Lower leg skin (tissue), 4 donors: Measurements from ENCODE around the gene OGDH. TPM values are rescaled to one million over a fixed set of nuclear protein-coding genes. Genes with fewer than 3 reads are reported as not detected.
A peak's percentile ranks its signal among the peaks of the same experiment; 100 is the strongest.

Source experiments
- DNase-seq, 2 donors: peaks; one replicate each; pipeline ENCODE4 v3.0.0-alpha.2; 2019; ENCODE audit warnings: low spot score in 2 of 2
- H3K4me3 ChIP-seq: fragments of 200-600 bp; sonication (generic); 2 replicates; pipeline ENCODE4 v1.5.1; 2017; ENCODE audit warnings: mild to moderate bottlenecking, low read depth; ENCODE audit not compliant: poor library complexity, severe bottlenecking
- POLR2A ChIP-seq, 2 donors: fragments of 450-650 bp; IDR thresholded peaks; one replicate each; pipeline ENCODE4 v1.6.1; 2016 to 2017; ENCODE audit warnings: antibody characterized with exemption in 2 of 2, mild to moderate bottlenecking in 1 of 2, moderate library complexity in 1 of 2
- WGBS, 2 donors: methylation state at CpG; one replicate each; pipeline ENCODE4 v1.1.5; 2018; 5-methylcytosine and 5-hydroxymethylcytosine counted together
- intact Hi-C: fragments of 100-400 bp; cut with DNase I; formaldehyde crosslinking; loops from one replicate; pipeline ENCODE4 v1.15.0; 2023; ENCODE audit warnings: low total_unique reads
- total RNA-seq, 4 donors: library from RNA; depleted of rRNA; stranded (reverse); fragments of >200 nt; gene quantifications; one replicate each; pipeline ENCODE4 v1.1.0, GENCODE V29; 2016
- TF ChIP-seq, protein P1 (sequence below), 3 donors: fragments of 450-650 bp; IDR thresholded peaks; one replicate each; pipeline ENCODE4 v1.5.1; 2016; ENCODE audit warnings: antibody characterized with exemption in 3 of 3, mild to moderate bottlenecking in 3 of 3, moderate library complexity in 2 of 3

The OGDH gene
- total RNA-seq, 4 donors from 2014 or later: 106 to 152 (median 126) TPM

DNA sequence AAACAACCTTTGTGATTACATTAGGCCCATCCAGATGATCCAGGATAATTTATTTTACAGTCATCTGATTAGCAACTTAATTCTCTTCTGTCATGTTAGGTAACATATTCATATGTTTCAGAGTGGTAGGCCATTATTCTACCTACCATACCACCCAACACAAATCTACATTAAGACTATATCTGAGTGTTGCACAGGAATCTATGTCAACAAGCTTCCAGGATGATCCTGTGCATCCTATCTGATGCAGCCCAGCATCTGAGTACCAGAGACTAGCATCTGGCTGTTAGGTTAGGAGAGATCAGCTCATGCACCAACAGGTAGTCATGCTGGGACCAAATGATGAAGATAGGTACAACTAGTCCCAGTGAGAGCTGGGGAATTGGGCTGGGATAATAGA lies 31.4 kb upstream of the OGDH start:
- intact Hi-C loops: no loop called here
- no peak overlapping the region for H3K4me3 ChIP-seq
- no peak for DNase-seq
- TF ChIP-seq, protein P1, sequence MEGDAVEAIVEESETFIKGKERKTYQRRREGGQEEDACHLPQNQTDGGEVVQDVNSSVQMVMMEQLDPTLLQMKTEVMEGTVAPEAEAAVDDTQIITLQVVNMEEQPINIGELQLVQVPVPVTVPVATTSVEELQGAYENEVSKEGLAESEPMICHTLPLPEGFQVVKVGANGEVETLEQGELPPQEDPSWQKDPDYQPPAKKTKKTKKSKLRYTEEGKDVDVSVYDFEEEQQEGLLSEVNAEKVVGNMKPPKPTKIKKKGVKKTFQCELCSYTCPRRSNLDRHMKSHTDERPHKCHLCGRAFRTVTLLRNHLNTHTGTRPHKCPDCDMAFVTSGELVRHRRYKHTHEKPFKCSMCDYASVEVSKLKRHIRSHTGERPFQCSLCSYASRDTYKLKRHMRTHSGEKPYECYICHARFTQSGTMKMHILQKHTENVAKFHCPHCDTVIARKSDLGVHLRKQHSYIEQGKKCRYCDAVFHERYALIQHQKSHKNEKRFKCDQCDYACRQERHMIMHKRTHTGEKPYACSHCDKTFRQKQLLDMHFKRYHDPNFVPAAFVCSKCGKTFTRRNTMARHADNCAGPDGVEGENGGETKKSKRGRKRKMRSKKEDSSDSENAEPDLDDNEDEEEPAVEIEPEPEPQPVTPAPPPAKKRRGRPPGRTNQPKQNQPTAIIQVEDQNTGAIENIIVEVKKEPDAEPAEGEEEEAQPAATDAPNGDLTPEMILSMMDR (IDR thresholded peaks at IDR 0.05): no peak
- no peak for TF ChIP-seq POLR2A (IDR thresholded peaks at IDR 0.05)

- intact Hi-C loops: no loop called here
- H3K4me3 ChIP-seq: no peak overlapping the region
- TF ChIP-seq POLR2A (IDR thresholded peaks at IDR 0.05): no peak
- TF ChIP-seq, protein P1 (IDR thresholded peaks at IDR 0.05): no peak
- no peak for DNase-seq
- WGBS, 2 donors: 70 to 77% methylated on average over 2 of the region's 2 CpGs
Observed at GRCh38 chr7:44576228-44576627, 30.2 kb upstream of the OGDH start.

DNA sequence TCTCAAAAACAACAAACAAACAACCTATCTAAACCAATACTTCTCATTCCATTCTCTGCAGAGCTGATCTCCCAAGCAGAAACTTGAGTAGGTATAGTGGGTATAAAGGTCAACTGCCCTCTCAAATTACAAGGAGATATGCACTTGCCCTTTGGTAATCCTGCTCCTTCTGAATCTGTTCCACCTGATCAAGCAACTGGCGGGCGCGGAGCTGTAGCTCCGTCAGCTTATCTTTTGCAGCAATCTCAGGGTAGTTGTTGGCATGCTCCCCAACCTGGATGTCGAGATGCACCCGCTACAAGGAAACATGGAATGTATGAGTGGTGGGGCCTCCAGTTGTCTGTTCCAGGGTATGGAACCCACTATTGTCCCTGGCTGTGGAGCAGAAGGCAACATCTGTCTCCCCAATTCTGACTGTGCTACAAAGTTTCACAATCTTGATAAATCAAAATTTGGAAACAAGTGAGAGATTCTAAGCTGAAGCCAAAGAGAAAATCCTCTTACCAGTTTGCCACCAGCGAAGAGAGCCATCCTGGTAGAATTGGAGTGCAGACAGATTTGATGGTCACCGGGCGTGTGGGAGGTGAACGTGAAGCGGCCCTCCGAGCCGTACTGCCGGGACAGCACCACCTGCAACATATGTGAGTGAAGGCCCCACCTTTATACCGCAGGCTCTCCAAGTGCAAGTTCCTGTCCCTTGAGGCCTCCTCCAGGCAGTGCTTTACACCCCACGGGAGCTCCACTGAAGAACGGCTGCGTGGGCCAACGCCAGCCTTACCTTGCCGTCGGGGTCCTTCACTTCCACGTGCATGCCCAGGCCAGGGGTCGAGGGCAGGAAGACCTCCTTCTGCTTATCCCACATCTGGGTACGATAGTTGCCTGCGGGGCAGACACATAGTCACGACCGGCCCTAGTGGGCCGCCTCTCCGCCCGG lies 25.2 kb upstream of the OGDH start:
- peak in 1 of 2 donors; percentile 78 for DNase-seq
- intact Hi-C loops: no loop called here
- H3K4me3 ChIP-seq: peak overlapping the region; percentile 83
- WGBS, 2 donors: 14 to 17% methylated on average over 23 to 28 of the region's 30 CpGs
- no peak for TF ChIP-seq POLR2A (IDR thresholded peaks at IDR 0.05)
- TF ChIP-seq, protein P1 (IDR thresholded peaks at IDR 0.05): no peak

- DNase-seq: peak; percentile 99 to 100
- WGBS, 2 donors: 0 to 1% methylated on average over 51 to 53 of the region's 71 CpGs
- intact Hi-C loops: no loop called here
- peak within 1 kb of the TSS; percentile 83 for H3K4me3 ChIP-seq
- TF ChIP-seq POLR2A (IDR thresholded peaks at IDR 0.05): peak in 1 of 2 donors; percentile 69
- TF ChIP-seq, protein P1 (IDR thresholded peaks at IDR 0.05): no peak
Observed at GRCh38 chr7:44581879-44582603, 24.4 kb upstream of the OGDH start, which contains the start of gene TMED4. TMED4 (minus strand) TSS chr7:44582231; CDS start chr7:44582206, 25 bp downstream.

DNA sequence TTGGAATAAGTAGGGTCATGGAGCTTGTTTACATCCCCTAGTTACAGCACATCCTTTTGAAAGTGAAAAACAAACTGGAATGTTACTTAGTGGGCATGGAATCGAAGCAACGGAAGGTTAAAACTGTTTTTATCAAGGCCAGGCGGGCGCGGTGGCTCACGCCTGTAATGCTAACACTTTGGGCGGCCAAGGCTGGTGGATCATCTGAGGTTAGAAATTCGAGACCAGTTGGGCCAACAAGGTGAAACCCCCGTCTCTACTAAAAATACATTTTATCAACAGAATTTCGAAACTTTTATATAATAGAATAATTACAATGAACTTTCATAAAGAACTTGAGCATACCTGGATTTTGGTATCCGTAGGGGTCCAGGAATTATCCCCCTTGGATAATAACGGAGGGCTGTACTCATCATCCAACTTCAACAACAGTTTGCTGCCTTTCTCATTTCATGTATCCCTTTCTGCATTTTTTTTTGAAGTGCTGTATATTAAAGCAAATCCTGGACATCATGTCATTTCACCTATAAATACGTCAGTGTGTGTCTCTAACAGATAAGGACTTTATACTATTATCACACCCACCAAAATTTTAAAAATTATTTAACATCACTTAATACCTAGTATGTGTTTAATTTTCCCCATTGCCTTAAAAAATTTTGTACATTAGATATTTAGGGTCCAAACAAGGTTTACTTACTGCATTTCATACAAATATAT lies 23.1 kb upstream of the OGDH start:
- 89 to 91% methylated on average over 13 of the region's 13 CpGs for WGBS, 2 donors
- intact Hi-C loops: no loop called here
- DNase-seq: peak in 1 of 2 donors; percentile 57
- TF ChIP-seq, protein P1 (IDR thresholded peaks at IDR 0.05): no peak
- TF ChIP-seq POLR2A (IDR thresholded peaks at IDR 0.05): no peak
- no peak overlapping the region for H3K4me3 ChIP-seq
